ENCODE results near the gene SIAH1. TPM values are rescaled to one million over a fixed set of nuclear protein-coding genes. Genes with fewer than 3 reads are reported as not detected.

SIAH1 gene
- total RNA-seq, 4 donors from 2014 or later, result 15.1 to 45.9 (median 27.8) TPM

DNA sequence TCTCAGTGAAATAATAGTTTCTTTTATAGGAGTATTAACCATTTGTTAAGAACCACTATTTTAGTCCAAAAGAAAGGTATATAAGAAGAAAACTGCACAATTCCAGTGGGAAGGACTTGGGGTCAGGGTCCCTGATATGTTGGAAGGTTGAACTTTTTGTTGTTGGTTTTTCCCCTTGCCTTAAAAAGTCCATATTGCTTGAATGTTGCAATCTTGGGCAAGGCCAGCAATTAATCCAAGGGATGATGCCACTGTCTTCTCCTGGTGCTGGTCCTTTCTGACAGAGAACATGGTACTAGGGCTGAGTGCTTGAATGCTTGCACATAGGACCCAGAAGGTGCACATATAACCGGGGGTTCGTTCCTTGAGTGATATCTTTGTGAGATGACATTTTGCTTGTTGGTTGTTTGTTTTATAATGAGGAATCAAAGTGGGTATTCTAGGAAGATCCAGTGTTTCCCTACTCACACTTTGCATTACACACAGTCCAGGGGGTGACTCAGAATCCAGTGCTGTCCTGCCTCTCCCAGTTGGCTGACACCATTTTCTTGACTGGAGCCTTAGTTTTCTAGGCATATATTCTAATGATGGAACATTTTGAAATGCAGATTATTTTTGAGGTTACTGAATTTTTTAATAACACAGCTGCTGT, 54.9 kb downstream of the SIAH1 start:
- no peak for DNase-seq
- in situ Hi-C loops (cut with MboI; ENCODE audit: low pct_ligation_motif_present in 1 of 4, low pct_unique_long_range_greater_than_20kb in 1 of 4, low sequenced_read_pairs in 3 of 4) (loop anchor here in 1 of 4 donors (25.0 kb wide), 1 partner anchor 307 kb away; no protein-coding TSS in a partner anchor), intact Hi-C loops (cut with DNase I; ENCODE audit: low total_unique reads) (no loop called here)
- H3K27me3 ChIP-seq, result no peaks in the 10 kb centered on the region
- no peak for TF ChIP-seq POLR2AphosphoS5 (IDR thresholded peaks at IDR 0.05)
- TF ChIP-seq EP300 (IDR thresholded peaks at IDR 0.05; ENCODE audit: low read depth), result no peak
- TF ChIP-seq, protein P1, sequence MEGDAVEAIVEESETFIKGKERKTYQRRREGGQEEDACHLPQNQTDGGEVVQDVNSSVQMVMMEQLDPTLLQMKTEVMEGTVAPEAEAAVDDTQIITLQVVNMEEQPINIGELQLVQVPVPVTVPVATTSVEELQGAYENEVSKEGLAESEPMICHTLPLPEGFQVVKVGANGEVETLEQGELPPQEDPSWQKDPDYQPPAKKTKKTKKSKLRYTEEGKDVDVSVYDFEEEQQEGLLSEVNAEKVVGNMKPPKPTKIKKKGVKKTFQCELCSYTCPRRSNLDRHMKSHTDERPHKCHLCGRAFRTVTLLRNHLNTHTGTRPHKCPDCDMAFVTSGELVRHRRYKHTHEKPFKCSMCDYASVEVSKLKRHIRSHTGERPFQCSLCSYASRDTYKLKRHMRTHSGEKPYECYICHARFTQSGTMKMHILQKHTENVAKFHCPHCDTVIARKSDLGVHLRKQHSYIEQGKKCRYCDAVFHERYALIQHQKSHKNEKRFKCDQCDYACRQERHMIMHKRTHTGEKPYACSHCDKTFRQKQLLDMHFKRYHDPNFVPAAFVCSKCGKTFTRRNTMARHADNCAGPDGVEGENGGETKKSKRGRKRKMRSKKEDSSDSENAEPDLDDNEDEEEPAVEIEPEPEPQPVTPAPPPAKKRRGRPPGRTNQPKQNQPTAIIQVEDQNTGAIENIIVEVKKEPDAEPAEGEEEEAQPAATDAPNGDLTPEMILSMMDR (IDR thresholded peaks at IDR 0.05), result no peak
- no peak for TF ChIP-seq POLR2A (IDR thresholded peaks at IDR 0.05)
- H3K9me3 ChIP-seq, result no peaks in the 10 kb centered on the region
- no peak overlapping the region for H3K4me3 ChIP-seq
- 88 to 100% methylated on average over 1 to 2 of the region's 2 CpGs for WGBS, 2 donors (ENCODE audit: low coverage in 1 of 2)
- H3K4me1 ChIP-seq, result peaks cover 0 to 3% (median 0%) of the 10 kb centered on the region in 4 donors
- H3K36me3 ChIP-seq, result peaks cover 0 to 13% (median 6%) of the 10 kb centered on the region in 4 donors
- H3K27ac ChIP-seq, result no peak overlapping the region

DNA sequence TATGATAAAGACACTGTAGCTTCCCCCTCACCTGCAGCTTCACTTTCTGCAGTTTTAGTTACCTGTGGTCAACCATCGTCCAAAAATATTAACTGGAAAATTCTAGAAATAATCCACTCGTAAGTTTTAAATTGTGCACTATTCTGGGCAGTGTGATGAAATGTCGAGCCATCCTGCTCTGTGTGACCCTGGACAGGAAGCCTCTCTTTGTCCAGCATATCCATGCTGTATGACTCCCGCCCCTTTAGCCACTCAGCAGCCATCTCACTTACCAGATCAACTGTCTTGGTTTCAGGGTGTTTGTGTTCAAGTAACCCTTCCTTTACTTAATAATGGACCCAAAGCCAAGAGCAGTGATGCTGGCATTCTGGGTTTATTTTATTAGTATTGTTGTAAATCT, 56.1 kb downstream of the SIAH1 start:
- Histone ChIP-seq H3K9me3 (no peaks in the 10 kb centered on the region), H3K36me3 (peaks cover 0 to 3% (median under 1%) of the 10 kb centered on the region in 4 donors), H3K27me3 (no peaks in the 10 kb centered on the region), H3K4me3 (no peak overlapping the region), H3K4me1 (peaks cover 0 to 3% (median 0%) of the 10 kb centered on the region in 4 donors), H3K27ac (no peak overlapping the region)
- TF ChIP-seq POLR2A (IDR thresholded peaks at IDR 0.05) (no peak), POLR2AphosphoS5 (IDR thresholded peaks at IDR 0.05) (no peak), EP300 (IDR thresholded peaks at IDR 0.05; ENCODE audit: low read depth) (no peak)
- TF ChIP-seq, protein P1 (IDR thresholded peaks at IDR 0.05), result no peak
- in situ Hi-C loops (cut with MboI; ENCODE audit: low pct_ligation_motif_present in 1 of 4, low pct_unique_long_range_greater_than_20kb in 1 of 4, low sequenced_read_pairs in 3 of 4) (loop anchor here in 1 of 4 donors (25.0 kb wide), 1 partner anchor 308 kb away; no protein-coding TSS in a partner anchor), intact Hi-C loops (cut with DNase I; ENCODE audit: low total_unique reads) (no loop called here)
- WGBS, 2 donors (ENCODE audit: low coverage in 1 of 2), result 89 to 94% methylated on average over 3 to 4 of the region's 4 CpGs
- no peak for DNase-seq

DNA sequence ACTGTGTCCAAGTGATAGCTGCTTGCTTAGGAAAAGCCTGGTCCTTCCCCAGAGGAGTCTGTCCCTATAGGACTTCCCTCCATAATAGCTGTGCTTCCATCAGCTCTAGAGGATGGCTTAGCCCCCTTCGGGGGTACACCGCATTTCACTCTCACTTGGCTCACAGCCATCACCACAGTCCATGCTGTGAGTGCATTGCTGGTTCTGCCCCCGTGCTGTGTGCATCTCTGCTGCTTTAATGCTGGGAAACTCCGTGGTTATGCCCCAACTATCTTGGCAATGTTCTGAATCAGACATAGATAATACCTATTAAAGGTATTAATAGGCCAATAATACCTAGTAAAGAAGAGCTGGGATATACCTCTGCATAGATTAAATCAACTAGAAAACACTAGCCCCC, 58.3 kb downstream of the SIAH1 start:
- H3K4me1 ChIP-seq, result peaks cover 0 to 3% (median 0%) of the 10 kb centered on the region in 4 donors
- no peak overlapping the region for H3K27ac ChIP-seq
- 80 to 97% methylated on average over 4 of the region's 4 CpGs for WGBS, 2 donors (ENCODE audit: low coverage in 1 of 2)

DNA sequence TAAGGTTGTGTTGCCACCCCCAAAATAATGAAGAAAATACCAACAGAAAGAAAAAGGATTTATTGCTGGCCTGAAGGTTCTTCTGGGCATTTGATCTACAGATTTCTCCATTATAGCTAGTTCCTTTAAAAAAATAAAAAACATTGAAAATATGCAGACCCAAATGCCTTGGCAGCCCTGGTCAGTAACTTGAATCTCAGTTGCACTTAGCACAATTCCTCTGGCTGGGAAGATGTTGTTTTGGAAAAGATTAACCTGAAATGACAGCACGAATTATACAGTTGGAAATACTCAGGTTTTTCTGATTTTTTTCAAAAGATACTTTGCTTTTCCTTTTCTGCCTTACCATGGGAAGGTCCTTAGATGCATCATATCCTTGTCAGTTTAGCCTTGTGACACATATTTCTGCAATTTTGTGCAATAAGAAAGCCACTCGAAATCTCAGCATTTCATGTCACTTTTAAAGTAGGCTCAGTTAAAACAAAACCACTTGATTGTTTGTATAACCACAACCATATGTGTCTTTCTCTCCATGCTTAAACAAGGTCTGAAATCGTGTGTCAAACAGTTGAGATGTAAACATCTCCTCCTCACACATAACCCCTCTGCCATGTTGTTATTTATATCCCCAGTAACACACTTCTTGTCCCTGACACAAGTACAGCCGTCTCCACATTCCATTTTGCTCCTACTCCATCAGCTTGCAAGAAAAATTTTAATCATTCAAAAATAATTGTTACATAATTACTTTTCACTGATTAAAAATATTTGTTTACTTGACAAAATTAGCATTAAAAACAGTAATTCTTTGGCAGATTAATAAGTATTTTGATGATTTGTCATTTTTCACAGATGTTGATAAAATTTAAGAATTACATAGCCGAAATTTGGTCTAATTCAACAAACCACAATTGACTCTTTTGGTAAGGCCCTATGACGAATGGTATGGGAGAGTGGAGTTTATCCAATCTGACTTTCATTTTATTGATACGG, 61.1 kb downstream of the SIAH1 start:
- Histone ChIP-seq H3K27ac (no peak overlapping the region), H3K27me3 (no peaks in the 10 kb centered on the region), H3K4me3 (no peak overlapping the region), H3K9me3 (no peaks in the 10 kb centered on the region), H3K36me3 (no peaks in the 10 kb centered on the region), H3K4me1 (peaks cover 0 to 14% (median under 1%) of the 10 kb centered on the region in 4 donors)
- intact Hi-C loops (cut with DNase I; ENCODE audit: low total_unique reads) (no loop called here), in situ Hi-C loops (cut with MboI; ENCODE audit: low pct_ligation_motif_present in 1 of 4, low pct_unique_long_range_greater_than_20kb in 1 of 4, low sequenced_read_pairs in 3 of 4) (no loop called here)
- no peak for DNase-seq
- 72 to 86% methylated on average over 7 of the region's 7 CpGs for WGBS, 2 donors (ENCODE audit: low coverage in 1 of 2)
- TF ChIP-seq, protein P1 (IDR thresholded peaks at IDR 0.05), result no peak
- TF ChIP-seq POLR2A (IDR thresholded peaks at IDR 0.05) (no peak), EP300 (IDR thresholded peaks at IDR 0.05; ENCODE audit: low read depth) (no peak), POLR2AphosphoS5 (IDR thresholded peaks at IDR 0.05) (no peak)

More for the DNA sequence above, 58.3 kb downstream of the SIAH1 start:
- intact Hi-C loops (cut with DNase I; ENCODE audit: low total_unique reads) (no loop called here), in situ Hi-C loops (cut with MboI; ENCODE audit: low pct_ligation_motif_present in 1 of 4, low pct_unique_long_range_greater_than_20kb in 1 of 4, low sequenced_read_pairs in 3 of 4) (loop anchor here in 1 of 4 donors (25.0 kb wide), 1 partner anchor 310 kb away; no protein-coding TSS in a partner anchor)
- no peaks in the 10 kb centered on the region for H3K9me3 ChIP-seq
- no peaks in the 10 kb centered on the region for H3K36me3 ChIP-seq
- no peaks in the 10 kb centered on the region for H3K27me3 ChIP-seq
- TF ChIP-seq EP300 (IDR thresholded peaks at IDR 0.05; ENCODE audit: low read depth), result no peak
- no peak for TF ChIP-seq POLR2A (IDR thresholded peaks at IDR 0.05)
- H3K4me3 ChIP-seq, result no peak overlapping the region
- no peak for DNase-seq

Data from transverse colon (tissue), 4 donors.